Large intestine (tissue), 3 donors: ENCODE data around the gene CCBE1. TPM values are rescaled to one million over a fixed set of nuclear protein-coding genes. Genes with fewer than 3 reads are reported as not detected.
A peak's percentile ranks its signal among the peaks of the same experiment; 100 is the strongest.
"Not testable (repeated sequence)": the region's sequence is repeated elsewhere in the genome, so short reads cannot be mapped to it uniquely, and the experiment has no call there.

Experiments used
- DNase-seq, 2 donors: peaks; one replicate each; pipeline versions ENCODE4 v3.0.0 to v3.0.0-alpha.2; 2013
- H3K27ac ChIP-seq: one replicate; pipeline ENCODE4 v1.5.1; 2013; ENCODE audit warnings: low read length
- H3K27me3 ChIP-seq: 2 replicates; pipeline ENCODE4 v1.6.1; 2013; ENCODE audit warnings: low read length; ENCODE audit not compliant: control insufficient read depth, insufficient read depth
- H3K36me3 ChIP-seq: 2 replicates; pipeline ENCODE4 v1.6.1; 2013; ENCODE audit warnings: low read length; ENCODE audit not compliant: control insufficient read depth, insufficient read depth
- H3K4me1 ChIP-seq: one replicate; pipeline ENCODE4 v1.6.1; 2013; ENCODE audit warnings: low read length; ENCODE audit not compliant: control insufficient read depth, insufficient read depth
- H3K4me3 ChIP-seq: one replicate; pipeline ENCODE4 v1.5.1; 2013; ENCODE audit warnings: low read length
- H3K9me3 ChIP-seq: one replicate; pipeline ENCODE4 v1.6.1; 2013; ENCODE audit warnings: mild to moderate bottlenecking, low read depth, low read length, moderate library complexity; ENCODE audit not compliant: control insufficient read depth
- WGBS: methylation state at CpG from one replicate; pipeline ENCODE4 v1.1.5; 2013; ENCODE audit warnings: low lambda C conversion rate; ENCODE audit not compliant: insufficient coverage; 5-methylcytosine and 5-hydroxymethylcytosine counted together
- polyA plus RNA-seq: library from polyadenylated mRNA; unstranded; fragments of 120-200 nt; gene quantifications from one replicate; pipeline ENCODE4 v1.2.1, GENCODE V29; 2013

The CCBE1 gene
- polyA plus RNA-seq, 1 donor, result 2.5 TPM

- Histone ChIP-seq H3K4me1 (no peaks in the 10 kb centered on the region), H3K36me3 (no peaks in the 10 kb centered on the region), H3K27me3 (peaks cover 4% of the 10 kb centered on the region), H3K27ac (no peak overlapping the region), H3K4me3 (no peak overlapping the region), H3K9me3 (no peaks in the 10 kb centered on the region)
- no peak for DNase-seq
- 83% methylated on average over 1 of the region's 4 CpGs for WGBS
Measured at GRCh38 chr18:59667488-59667887, 29.7 kb downstream of the CCBE1 start.

DNA sequence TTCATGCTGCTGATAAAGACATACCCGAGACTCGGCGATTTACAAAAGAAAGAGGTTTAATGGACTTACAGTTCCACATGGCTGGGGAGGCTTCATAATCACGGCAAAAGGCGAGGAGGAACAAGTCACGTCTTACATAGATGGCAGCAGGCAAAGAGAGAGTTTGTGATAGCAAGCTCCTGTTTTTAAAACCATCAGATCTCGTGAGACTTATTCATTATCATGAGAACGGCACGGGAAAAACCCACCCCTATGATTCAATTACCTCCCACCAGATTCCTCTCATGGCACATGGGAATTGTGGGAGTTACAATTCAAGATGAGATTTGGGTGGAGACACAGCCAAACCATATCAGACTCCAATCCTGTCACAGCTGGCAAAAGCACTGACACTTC is 31.2 kb downstream of the CCBE1 start:
- not testable (repeated sequence) for H3K9me3 ChIP-seq, H3K36me3 ChIP-seq, H3K4me3 ChIP-seq, H3K4me1 ChIP-seq, H3K27ac ChIP-seq, DNase-seq
- WGBS, result 100% methylated on average over 1 of the region's 9 CpGs
- peaks cover 15% of the 10 kb centered on the region for H3K27me3 ChIP-seq

GRCh38 chr18:59665057-59666006 is 31.9 kb downstream of the CCBE1 start:
- Histone ChIP-seq H3K36me3 (no peaks in the 10 kb centered on the region), H3K9me3 (no peaks in the 10 kb centered on the region), H3K4me3 (no peak overlapping the region), H3K4me1 (no peaks in the 10 kb centered on the region), H3K27me3 (peaks cover 15% of the 10 kb centered on the region), H3K27ac (peak overlapping the region; percentile 15)
- peak; percentile 22 to 26 for DNase-seq
- WGBS, result no CpG with 5 or more reads among the region's 12 CpGs

- no peak for DNase-seq
- Histone ChIP-seq H3K9me3 (no peaks in the 10 kb centered on the region), H3K36me3 (no peaks in the 10 kb centered on the region), H3K27ac (no peak overlapping the region), H3K27me3 (peaks cover 20% of the 10 kb centered on the region), H3K4me1 (no peaks in the 10 kb centered on the region), H3K4me3 (no peak overlapping the region)
- 100% methylated on average over 1 of the region's 3 CpGs for WGBS
Measured at GRCh38 chr18:59664329-59664728, 32.9 kb downstream of the CCBE1 start.

DNA sequence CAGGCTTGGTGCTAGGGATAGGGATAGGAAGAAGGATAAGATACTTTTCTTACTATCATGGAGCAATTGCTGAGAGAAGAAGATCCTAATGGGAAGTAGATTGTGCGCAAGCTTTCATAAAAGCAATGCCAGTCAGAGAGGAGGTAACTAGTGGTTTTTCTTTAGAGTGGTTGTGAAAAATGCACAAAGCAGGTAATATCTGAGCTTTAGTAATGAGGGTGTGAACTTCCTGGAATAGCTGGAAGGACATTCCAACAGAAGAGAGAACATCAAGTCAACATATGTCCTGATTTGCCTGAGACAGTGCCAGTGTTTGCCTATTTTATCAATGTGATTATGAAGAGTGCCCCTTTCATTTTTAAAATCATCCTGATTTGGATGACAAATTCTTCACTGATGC is 34.1 kb downstream of the CCBE1 start:
- H3K27ac ChIP-seq, result no peak overlapping the region
- DNase-seq, result no peak
- H3K27me3 ChIP-seq, result peaks cover 20% of the 10 kb centered on the region
- H3K4me3 ChIP-seq, result no peak overlapping the region
- no peaks in the 10 kb centered on the region for H3K9me3 ChIP-seq
- H3K36me3 ChIP-seq, result no peaks in the 10 kb centered on the region
- WGBS, result 100% methylated on average over 1 of the region's 1 CpG
- no peaks in the 10 kb centered on the region for H3K4me1 ChIP-seq

DNA sequence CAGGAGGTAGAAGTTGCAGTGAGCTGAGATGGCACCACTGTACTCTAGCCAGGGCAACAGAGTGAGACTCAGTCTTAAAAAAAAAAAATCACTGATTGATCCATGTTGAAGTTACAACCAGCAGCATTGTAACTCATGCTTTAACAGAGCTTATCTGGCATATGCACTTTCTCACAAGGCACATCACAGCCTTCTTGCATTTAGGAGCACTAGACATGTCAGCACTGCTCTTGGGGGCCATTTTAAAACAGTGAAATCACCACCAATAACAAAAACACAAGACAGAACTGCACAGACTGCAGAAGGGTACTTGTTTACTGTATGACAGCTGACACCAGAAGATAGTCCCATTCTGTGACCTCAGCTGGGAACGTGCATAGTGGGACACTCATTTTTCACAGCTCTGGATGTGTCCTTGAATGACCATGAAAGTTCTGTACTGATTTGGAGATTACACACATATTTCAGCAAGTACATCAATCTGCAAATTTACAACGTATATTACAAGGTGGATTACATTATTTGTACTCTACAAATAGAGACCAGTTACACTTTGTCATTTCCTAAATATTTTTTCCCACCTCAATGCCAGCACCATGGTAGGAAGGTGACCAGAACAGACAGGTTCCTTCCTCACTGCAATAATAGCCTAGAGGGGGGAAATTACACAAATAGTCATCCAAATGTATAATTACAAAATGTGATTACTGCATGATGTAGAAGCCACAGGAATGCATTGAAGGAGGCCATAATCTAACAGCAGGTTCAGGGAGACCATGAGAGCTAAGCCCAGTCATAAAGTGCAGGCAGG is 35.1 kb downstream of the CCBE1 start:
- H3K27me3 ChIP-seq, result peaks cover 20% of the 10 kb centered on the region
- no peak for DNase-seq
- H3K9me3 ChIP-seq, result no peaks in the 10 kb centered on the region
- no peak overlapping the region for H3K4me3 ChIP-seq
- H3K27ac ChIP-seq, result no peak overlapping the region
- no peaks in the 10 kb centered on the region for H3K4me1 ChIP-seq
- no peaks in the 10 kb centered on the region for H3K36me3 ChIP-seq
- 80% methylated on average over 1 of the region's 2 CpGs for WGBS

- H3K9me3 ChIP-seq, result no peaks in the 10 kb centered on the region
- no peaks in the 10 kb centered on the region for H3K4me1 ChIP-seq
- H3K27ac ChIP-seq, result no peak overlapping the region
- DNase-seq, result no peak
- peaks cover 20% of the 10 kb centered on the region for H3K27me3 ChIP-seq
- H3K36me3 ChIP-seq, result no peaks in the 10 kb centered on the region
- WGBS, result 60% methylated on average over 2 of the region's 8 CpGs
- no peak overlapping the region for H3K4me3 ChIP-seq
Measured at GRCh38 chr18:59660786-59661743, 36.2 kb downstream of the CCBE1 start.

GRCh38 chr18:59660366-59660765 is 36.9 kb downstream of the CCBE1 start:
- Histone ChIP-seq H3K4me1 (no peaks in the 10 kb centered on the region), H3K27me3 (peaks cover 20% of the 10 kb centered on the region), H3K4me3 (no peak overlapping the region), H3K27ac (no peak overlapping the region), H3K36me3 (no peaks in the 10 kb centered on the region), H3K9me3 (no peaks in the 10 kb centered on the region)
- no peak for DNase-seq
- 80% methylated on average over 1 of the region's 4 CpGs for whole genome bisulfite sequencing

- Histone ChIP-seq H3K27me3 (peaks cover 17% of the 10 kb centered on the region), H3K27ac (no peak overlapping the region), H3K9me3 (no peaks in the 10 kb centered on the region), H3K36me3 (no peaks in the 10 kb centered on the region), H3K4me1 (no peaks in the 10 kb centered on the region), H3K4me3 (no peak overlapping the region)
- no CpG with 5 or more reads among the region's 14 CpGs for WGBS
- DNase-seq, result no peak
Measured at GRCh38 chr18:59659508-59660170, 37.6 kb downstream of the CCBE1 start.
